Gastroesophageal sphincter (tissue), 4 donors: Measurements from ENCODE around the gene FNDC5. TPM values are rescaled to one million over a fixed set of nuclear protein-coding genes. Genes with fewer than 3 reads are reported as not detected.
A peak's percentile ranks its signal among the peaks of the same experiment; 100 is the strongest.

Source experiments
- ATAC-seq: fragments of 150-250 bp; one replicate; pipeline ENCODE4 v1.9.1; 2016; ENCODE audit warnings: mild to moderate bottlenecking, moderate library complexity
- H3K27ac ChIP-seq, 4 donors: fragments of 200-600 bp; sonication (generic) in 3 of 4; 1 replicate in 3 of 4; 2 replicates in 1 of 4; pipeline ENCODE4 v1.5.1; 2016 to 2019
- H3K27me3 ChIP-seq: fragments of 200-600 bp; sonication (generic); one replicate; pipeline ENCODE4 v1.5.1; 2019
- H3K36me3 ChIP-seq, 2 donors: fragments of 200-600 bp; sonication (generic); one replicate each; pipeline ENCODE4 v1.5.1; 2019; ENCODE audit warnings: control low read depth in 1 of 2
- H3K4me1 ChIP-seq, 3 donors: fragments of 200-600 bp; sonication (generic); 1 replicate in 2 of 3; 2 replicates in 1 of 3; pipeline ENCODE4 v1.5.1; 2016 to 2019; ENCODE audit warnings: control low read depth in 2 of 3
- H3K4me3 ChIP-seq, 2 donors: fragments of 200-600 bp; sonication (generic); one replicate each; pipeline ENCODE4 v1.5.1; 2019; ENCODE audit warnings: mild to moderate bottlenecking in 1 of 2, moderate library complexity in 1 of 2
- H3K9me3 ChIP-seq, 3 donors: fragments of 200-600 bp; sonication (generic); one replicate each; pipeline ENCODE4 v1.5.1; 2017 to 2019; ENCODE audit warnings: control low read depth in 2 of 3
- EP300 ChIP-seq: sonication (generic); formaldehyde crosslinking; IDR thresholded peaks from one replicate; pipeline ENCODE4 v1.6.1; 2017; ENCODE audit warnings: antibody characterized with exemption, mild to moderate bottlenecking
- POLR2A ChIP-seq, 2 donors: fragments of 450-650 bp; IDR thresholded peaks; one replicate each; pipeline ENCODE4 v1.6.1; 2017; ENCODE audit warnings: antibody characterized with exemption in 2 of 2, mild to moderate bottlenecking in 2 of 2, moderate library complexity in 1 of 2
- POLR2AphosphoS5 ChIP-seq: sonication (generic); formaldehyde crosslinking; IDR thresholded peaks from one replicate; pipeline ENCODE4 v1.6.1; 2017; ENCODE audit warnings: antibody characterized with exemption
- WGBS, 2 donors: methylation state at CpG; one replicate each; pipeline ENCODE4 v1.1.5; 2018; ENCODE audit warnings: low coverage in 1 of 2; 5-methylcytosine and 5-hydroxymethylcytosine counted together
- total RNA-seq, 4 donors: library from RNA; depleted of rRNA; stranded (reverse); fragments of >200 nt; gene quantifications; one replicate each; pipeline ENCODE4 v1.1.0, GENCODE V29; 2016
- TF ChIP-seq, protein P1 (sequence below), 4 experiments: fragments of 200-600 bp in 2 of 4; fragments of 450-650 bp in 2 of 4; sonication (generic) in 1 of 4; IDR thresholded peaks; one replicate each; pipeline ENCODE4 v1.5.1; 2017 to 2019; ENCODE audit warnings: antibody characterized with exemption in 4 of 4, mild to moderate bottlenecking in 2 of 4, moderate library complexity in 2 of 4

The FNDC5 gene
- total RNA-seq, 4 donors from 2014 or later: 7.3 to 11.3 (median 8.9) TPM

DNA sequence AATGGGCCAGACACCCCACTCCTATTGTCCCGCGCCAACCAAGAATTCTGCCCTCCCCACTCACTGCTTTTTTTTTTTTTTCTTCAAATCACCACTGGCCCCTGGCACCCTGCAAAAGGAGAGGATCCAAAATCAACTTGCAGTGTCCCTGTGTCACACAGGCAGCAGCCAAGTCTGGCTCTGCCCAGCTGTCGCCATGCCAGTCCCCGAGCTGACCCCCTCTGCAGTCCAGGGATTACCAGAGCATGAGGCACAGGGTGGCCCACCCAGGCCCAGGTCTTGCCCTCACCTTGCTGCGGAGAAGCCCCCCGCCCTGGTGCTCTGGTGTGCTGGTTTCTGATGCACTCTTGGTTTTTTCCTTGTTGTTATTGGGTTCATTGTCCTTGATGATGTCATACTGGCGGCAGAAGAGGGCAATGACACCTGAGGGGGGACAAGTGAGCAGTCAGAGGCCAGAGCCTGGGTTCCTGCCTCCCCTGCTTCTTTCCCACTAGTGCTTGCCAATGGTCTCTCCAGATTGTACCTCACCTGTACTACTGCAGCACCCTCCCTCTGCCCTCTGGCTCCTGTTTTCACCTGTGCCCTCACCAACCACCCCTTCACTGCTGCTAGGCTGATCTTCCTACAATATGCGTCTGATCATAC is 6.2 kb downstream of the FNDC5 start:
- peaks cover 4 to 55% (median 10%) of the 10 kb centered on the region in 3 donors for H3K4me1 ChIP-seq
- 79 to 100% methylated on average over 3 of the region's 8 CpGs for whole genome bisulfite sequencing, 2 donors
- peak overlapping the region in 1 of 4 donors; percentile 41 for H3K27ac ChIP-seq

DNA sequence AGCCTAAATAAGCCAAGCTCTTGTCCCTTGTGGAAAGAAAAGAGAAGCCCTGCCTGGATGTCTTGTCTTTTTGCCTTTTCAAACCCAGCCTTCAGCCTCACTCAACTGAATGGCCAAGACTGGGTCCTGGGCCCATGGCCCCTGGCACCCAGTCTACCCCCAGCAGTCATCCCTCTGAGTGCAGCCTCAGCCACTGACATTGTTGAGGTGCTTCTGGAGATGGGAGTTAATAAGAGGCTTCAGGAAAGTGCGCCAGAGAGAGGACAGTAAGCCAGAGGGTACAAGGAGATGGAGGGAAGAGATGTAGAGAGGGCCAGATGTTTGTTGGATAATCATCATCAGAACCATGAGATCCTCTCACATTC is 6.8 kb downstream of the FNDC5 start:
- no peak for ATAC-seq
- no peak for TF ChIP-seq POLR2A (IDR thresholded peaks at IDR 0.05)
- TF ChIP-seq EP300: no peak
- TF ChIP-seq POLR2AphosphoS5: no peak
- TF ChIP-seq, protein P1, sequence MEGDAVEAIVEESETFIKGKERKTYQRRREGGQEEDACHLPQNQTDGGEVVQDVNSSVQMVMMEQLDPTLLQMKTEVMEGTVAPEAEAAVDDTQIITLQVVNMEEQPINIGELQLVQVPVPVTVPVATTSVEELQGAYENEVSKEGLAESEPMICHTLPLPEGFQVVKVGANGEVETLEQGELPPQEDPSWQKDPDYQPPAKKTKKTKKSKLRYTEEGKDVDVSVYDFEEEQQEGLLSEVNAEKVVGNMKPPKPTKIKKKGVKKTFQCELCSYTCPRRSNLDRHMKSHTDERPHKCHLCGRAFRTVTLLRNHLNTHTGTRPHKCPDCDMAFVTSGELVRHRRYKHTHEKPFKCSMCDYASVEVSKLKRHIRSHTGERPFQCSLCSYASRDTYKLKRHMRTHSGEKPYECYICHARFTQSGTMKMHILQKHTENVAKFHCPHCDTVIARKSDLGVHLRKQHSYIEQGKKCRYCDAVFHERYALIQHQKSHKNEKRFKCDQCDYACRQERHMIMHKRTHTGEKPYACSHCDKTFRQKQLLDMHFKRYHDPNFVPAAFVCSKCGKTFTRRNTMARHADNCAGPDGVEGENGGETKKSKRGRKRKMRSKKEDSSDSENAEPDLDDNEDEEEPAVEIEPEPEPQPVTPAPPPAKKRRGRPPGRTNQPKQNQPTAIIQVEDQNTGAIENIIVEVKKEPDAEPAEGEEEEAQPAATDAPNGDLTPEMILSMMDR (IDR thresholded peaks at IDR 0.05): no peak
- H3K36me3 ChIP-seq: peaks cover 0 to 50% of the 10 kb centered on the region in 2 donors
- H3K4me1 ChIP-seq: peaks cover 4 to 52% (median 10%) of the 10 kb centered on the region in 3 donors
- H3K27ac ChIP-seq: no peak overlapping the region
- no peak overlapping the region for H3K4me3 ChIP-seq
- 100% methylated on average over 1 of the region's 1 CpG; no CpG with 5 or more reads in 1 of the 2 donors for WGBS, 2 donors
- no peaks in the 10 kb centered on the region for H3K27me3 ChIP-seq
- H3K9me3 ChIP-seq: no peaks in the 10 kb centered on the region

More for the DNA sequence above, 6.2 kb downstream of the FNDC5 start:
- no peaks in the 10 kb centered on the region for H3K9me3 ChIP-seq
- H3K27me3 ChIP-seq: no peaks in the 10 kb centered on the region
- no peak overlapping the region for H3K4me3 ChIP-seq
- no peak for ATAC-seq
- peaks cover 0 to 44% of the 10 kb centered on the region in 2 donors for H3K36me3 ChIP-seq
- TF ChIP-seq EP300 (no peak), POLR2A (IDR thresholded peaks at IDR 0.05) (no peak), POLR2AphosphoS5 (no peak)
- TF ChIP-seq, protein P1 (IDR thresholded peaks at IDR 0.05): no peak

DNA sequence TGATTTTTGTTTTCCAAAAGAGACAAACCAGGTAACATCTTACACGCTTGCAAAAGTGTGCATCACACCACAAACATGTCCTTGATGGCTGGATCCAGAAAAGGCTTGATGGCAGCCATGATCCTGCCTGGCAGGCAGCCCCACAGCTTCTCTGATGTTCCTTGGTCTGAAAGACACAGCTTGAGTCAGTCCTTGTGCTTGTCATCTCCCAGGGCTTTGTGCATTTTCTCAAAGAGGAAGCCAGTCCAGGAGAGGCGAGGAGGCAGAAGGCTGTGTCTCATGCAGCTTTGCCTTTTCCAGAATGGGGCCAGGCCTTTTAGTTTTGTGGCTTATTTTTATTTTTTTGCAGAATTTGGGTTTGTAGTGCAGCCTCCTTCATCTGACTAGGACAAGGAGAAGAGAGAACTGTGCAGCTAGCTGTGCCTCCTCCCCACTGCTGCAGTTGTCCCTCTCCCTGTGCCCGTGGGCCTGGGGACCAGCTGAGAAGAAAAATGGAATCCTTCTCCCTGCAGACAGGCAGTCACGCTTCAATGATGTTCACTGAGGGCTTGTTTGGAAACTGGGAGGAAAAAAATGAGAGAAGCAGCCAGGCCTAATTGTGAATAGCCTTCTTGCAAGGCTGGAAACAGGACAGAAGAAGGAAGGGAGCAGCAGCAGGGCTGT is 7.4 kb downstream of the FNDC5 start:
- Histone ChIP-seq H3K4me1 (peaks cover 4 to 52% (median 10%) of the 10 kb centered on the region in 3 donors), H3K9me3 (no peaks in the 10 kb centered on the region), H3K4me3 (no peak overlapping the region), H3K36me3 (peaks cover 0 to 53% of the 10 kb centered on the region in 2 donors), H3K27ac (no peak overlapping the region), H3K27me3 (no peaks in the 10 kb centered on the region)
- TF ChIP-seq, protein P1 (IDR thresholded peaks at IDR 0.05): no peak
- TF ChIP-seq EP300 (no peak), POLR2AphosphoS5 (no peak), POLR2A (IDR thresholded peaks at IDR 0.05) (no peak)
- 75 to 84% methylated on average over 2 to 3 of the region's 4 CpGs for WGBS, 2 donors
- ATAC-seq: no peak

DNA sequence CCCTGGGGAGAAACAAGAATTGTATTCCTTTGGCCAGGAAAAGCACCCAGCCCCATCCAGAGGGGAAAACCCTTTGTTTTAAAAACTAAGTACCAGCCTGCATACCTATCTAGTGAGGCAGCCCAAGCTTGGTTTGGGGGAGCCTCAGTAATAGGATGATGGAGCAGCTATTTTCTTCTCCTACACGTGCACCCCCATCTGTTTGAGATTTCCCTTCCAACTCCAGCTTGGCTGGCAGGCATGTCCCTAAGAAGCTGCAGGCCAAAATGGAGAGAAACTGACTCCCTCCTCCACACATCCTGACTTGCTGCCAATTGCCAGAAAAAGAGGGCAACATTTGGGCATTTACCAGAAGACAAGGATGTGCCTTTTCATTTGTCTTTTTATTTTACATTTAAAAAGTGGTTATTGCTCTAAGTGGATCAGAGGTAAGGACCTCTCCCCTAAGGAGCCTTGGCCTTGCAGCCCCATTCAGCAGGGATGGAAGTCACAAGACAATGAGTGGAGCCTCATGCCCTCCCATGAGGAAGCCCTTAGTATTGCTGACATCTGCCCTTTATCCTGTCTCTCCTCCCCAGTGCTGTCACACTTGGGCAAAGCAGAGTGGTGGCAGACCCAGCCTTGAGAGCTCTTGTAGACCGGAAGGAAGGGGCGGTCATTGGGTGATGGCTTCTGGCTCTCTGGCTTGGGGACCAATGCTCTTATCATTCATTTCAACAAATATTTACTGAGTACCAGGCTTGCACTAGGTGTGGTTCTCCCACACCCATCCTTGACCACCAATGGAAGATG is 8.6 kb downstream of the FNDC5 start:
- ATAC-seq: no peak
- H3K27me3 ChIP-seq: no peaks in the 10 kb centered on the region
- no peak overlapping the region for H3K27ac ChIP-seq
- TF ChIP-seq POLR2AphosphoS5 (no peak), POLR2A (IDR thresholded peaks at IDR 0.05) (no peak), EP300 (no peak)
- TF ChIP-seq, protein P1 (IDR thresholded peaks at IDR 0.05): no peak
- no peaks in the 10 kb centered on the region for H3K9me3 ChIP-seq
- H3K4me1 ChIP-seq: peaks cover 4 to 52% (median 10%) of the 10 kb centered on the region in 3 donors
- peaks cover 0 to 54% of the 10 kb centered on the region in 2 donors for H3K36me3 ChIP-seq
- no peak overlapping the region for H3K4me3 ChIP-seq
- WGBS, 2 donors: 64% methylated on average over 2 of the region's 3 CpGs; no CpG with 5 or more reads in 1 of the 2 donors
